CD4-positive, CD25-positive, alpha-beta regulatory T cell (primary cell): ENCODE results near the gene AP3S2. TPM values are rescaled to one million over a fixed set of nuclear protein-coding genes. Genes with fewer than 3 reads are reported as not detected.
"Not testable (repeated sequence)": the region's sequence is repeated elsewhere in the genome, so short reads cannot be mapped to it uniquely, and the experiment has no call there.

Source experiments
- ATAC-seq, 2 donors: fragments of 150-1000 bp; cut with Tn5 transposase; one replicate each; pipeline ENCODE4 v1.10.0; 2021; ENCODE audit warnings: low read depth in 2 of 2, moderate number of reproducible peaks in 2 of 2, moderate library complexity in 1 of 2
- DNase-seq, 3 donors: peaks; one replicate each; pipeline versions ENCODE4 v3.0.0 to v3.0.0-alpha.2; 2012 to 2022; ENCODE audit warnings: mixed read lengths in 1 of 3
- H3K27ac ChIP-seq: one replicate; pipeline ENCODE4 v1.7.0; 2013; ENCODE audit warnings: mild to moderate bottlenecking, low read length; ENCODE audit not compliant: insufficient read depth, poor library complexity, severe bottlenecking
- H3K27me3 ChIP-seq: one replicate; pipeline ENCODE4 v1.7.0; 2013; ENCODE audit warnings: low read length; ENCODE audit not compliant: control insufficient read depth, insufficient read depth
- H3K36me3 ChIP-seq: one replicate; pipeline ENCODE4 v1.7.0; 2013; ENCODE audit warnings: mild to moderate bottlenecking, low read length, moderate library complexity; ENCODE audit not compliant: control insufficient read depth, insufficient read depth
- H3K4me1 ChIP-seq: 2 replicates; pipeline ENCODE4 v1.7.0; 2013; ENCODE audit warnings: mild to moderate bottlenecking, low read length; ENCODE audit not compliant: insufficient read depth, control insufficient read depth, poor library complexity, severe bottlenecking
- H3K4me3 ChIP-seq: one replicate; pipeline ENCODE4 v1.7.0; 2013; ENCODE audit warnings: low read depth, mild to moderate bottlenecking, low read length, moderate library complexity
- H3K9me3 ChIP-seq, 2 experiments: 1 replicate in 1 of 2; 2 replicates in 1 of 2; pipeline ENCODE4 v1.7.0; 2013; ENCODE audit warnings: low read length in 2 of 2, mild to moderate bottlenecking in 1 of 2, moderate library complexity in 1 of 2; ENCODE audit not compliant: control insufficient read depth in 2 of 2
- H3K27ac Mint-ChIP-seq, 3 donors: one replicate each; pipeline ENCODE4 v1.8.0; 2020 to 2022; ENCODE audit warnings: mild to moderate bottlenecking in 3 of 3, mixed read lengths in 3 of 3, moderate library complexity in 2 of 3
- H3K27me3 Mint-ChIP-seq: one replicate; pipeline ENCODE4 v1.8.0; 2022; ENCODE audit warnings: mild to moderate bottlenecking, mixed read lengths
- H3K36me3 Mint-ChIP-seq: one replicate; pipeline ENCODE4 v1.8.0; 2020; ENCODE audit warnings: mixed read lengths
- H3K4me1 Mint-ChIP-seq, 4 donors: one replicate each; pipeline ENCODE4 v1.8.0; 2020 to 2022; ENCODE audit warnings: mixed read lengths in 4 of 4, mild to moderate bottlenecking in 1 of 4
- H3K4me3 Mint-ChIP-seq, 4 donors: one replicate each; pipeline ENCODE4 v1.8.0; 2020 to 2022; ENCODE audit warnings: mild to moderate bottlenecking in 4 of 4, mixed read lengths in 4 of 4, moderate library complexity in 3 of 4
- H3K9me3 Mint-ChIP-seq, 7 donors: one replicate each; pipeline ENCODE4 v1.8.0; 2020 to 2022; ENCODE audit warnings: mixed read lengths in 7 of 7, mild to moderate bottlenecking in 3 of 7, moderate library complexity in 2 of 7
- polyA plus RNA-seq, 4 donors: library from polyadenylated mRNA; unstranded; fragments of 300-500 nt; fragmentation: Illumina TruSeq; gene quantifications; one replicate each; pipeline ENCODE4 v1.2.3, GENCODE V29; 2021
- total RNA-seq: library from RNA; stranded (reverse); gene quantifications from one replicate; pipeline ENCODE4 v1.2.3, GENCODE V29; 2022

Gene AP3S2
- 27.9 TPM for total RNA-seq
- polyA plus RNA-seq = 10 to 100 TPM; 25.4 to 48.5 (median 34.4) TPM

GRCh38 chr15:89893696-89894447 lies at the start of gene AP3S2:
TSS of gene AP3S2 (minus strand) at chr15:89893994. CDS start at chr15:89893949, 45 bp downstream.
- ATAC-seq = peak; percentile 93 to 94
- H3K4me1 Mint-ChIP-seq = peaks cover 15 to 53% (median 34%) of the 10 kb centered on the region in 4 donors

GRCh38 chr15:89939910-89940309 lies 46.1 kb upstream of the AP3S2 start:
- H3K9me3 Mint-ChIP-seq = peaks cover 0 to 2% (median 0%) of the 10 kb centered on the region in 7 donors
- ATAC-seq = no peak
- DNase-seq = no peak
- no peak overlapping the region for H3K27ac Mint-ChIP-seq
- Histone ChIP-seq H3K36me3 (no peaks in the 10 kb centered on the region), H3K27me3 (no peaks in the 10 kb centered on the region), H3K9me3 (no peaks in the 10 kb centered on the region), H3K4me1 (peaks cover 9% of the 10 kb centered on the region), H3K4me3 (no peak overlapping the region), H3K27ac (no peak overlapping the region)
- peaks cover 11 to 18% (median 16%) of the 10 kb centered on the region in 4 donors for H3K4me1 Mint-ChIP-seq
- H3K36me3 Mint-ChIP-seq = no peaks in the 10 kb centered on the region
- H3K4me3 Mint-ChIP-seq = no peak overlapping the region
- H3K27me3 Mint-ChIP-seq = peaks cover 4% of the 10 kb centered on the region

More at GRCh38 chr15:89893696-89894447, at the start of gene AP3S2:
- Histone ChIP-seq H3K27ac (peak within 1 kb of the TSS; percentile 80), H3K9me3 (no peaks in the 10 kb centered on the region), H3K4me1 (peaks cover 40% of the 10 kb centered on the region), H3K36me3 (peaks cover 1% of the 10 kb centered on the region), H3K27me3 (no peaks in the 10 kb centered on the region), H3K4me3 (peak within 1 kb of the TSS; percentile 99)
- Mint-ChIP-seq H3K36me3 (peaks cover 5% of the 10 kb centered on the region), H3K27me3 (peaks cover 15% of the 10 kb centered on the region), H3K4me3 (peak within 1 kb of the TSS; percentile 97 to 100 (median 98)), H3K9me3 (peaks cover 0 to 1% (median 0%) of the 10 kb centered on the region in 7 donors), H3K27ac (peak within 1 kb of the TSS; percentile 93 to 97 (median 95))
- peak; percentile 77 to 96 (median 87) for DNase-seq

GRCh38 chr15:89939377-89939776 lies 45.6 kb upstream of the AP3S2 start:
- not testable (repeated sequence) for H3K4me3 Mint-ChIP-seq, H3K27me3 Mint-ChIP-seq, H3K4me3 ChIP-seq, DNase-seq, H3K27ac Mint-ChIP-seq, H3K27me3 ChIP-seq, H3K27ac ChIP-seq, H3K36me3 Mint-ChIP-seq, H3K4me1 ChIP-seq, H3K36me3 ChIP-seq, H3K9me3 ChIP-seq, H3K9me3 Mint-ChIP-seq, ATAC-seq
- H3K4me1 Mint-ChIP-seq = peaks cover 12 to 18% (median 16%) of the 10 kb centered on the region in 4 donors

- no peaks in the 10 kb centered on the region for H3K9me3 ChIP-seq
- DNase-seq (no peak), ATAC-seq (no peak)
- H3K4me3 ChIP-seq = no peak overlapping the region
- H3K27ac Mint-ChIP-seq = no peak overlapping the region
- H3K36me3 Mint-ChIP-seq = no peaks in the 10 kb centered on the region
- H3K27me3 ChIP-seq = no peaks in the 10 kb centered on the region
- H3K27me3 Mint-ChIP-seq = no peaks in the 10 kb centered on the region
- H3K4me1 Mint-ChIP-seq = peaks cover 10 to 18% (median 16%) of the 10 kb centered on the region in 4 donors
- peaks cover 9% of the 10 kb centered on the region for H3K4me1 ChIP-seq
- no peak overlapping the region for H3K4me3 Mint-ChIP-seq
- no peak overlapping the region for H3K27ac ChIP-seq
- H3K36me3 ChIP-seq = no peaks in the 10 kb centered on the region
- H3K9me3 Mint-ChIP-seq = no peaks in the 10 kb centered on the region
Measured at GRCh38 chr15:89937365-89938350, 43.9 kb upstream of the AP3S2 start.

- Mint-ChIP-seq H3K4me1 (peaks cover 10 to 18% (median 16%) of the 10 kb centered on the region in 4 donors), H3K27me3 (no peaks in the 10 kb centered on the region), H3K27ac (peak overlapping the region in 1 of 3 donors; percentile 74), H3K9me3 (no peaks in the 10 kb centered on the region), H3K4me3 (no peak overlapping the region), H3K36me3 (no peaks in the 10 kb centered on the region)
- Histone ChIP-seq H3K4me3 (no peak overlapping the region), H3K9me3 (no peaks in the 10 kb centered on the region), H3K36me3 (no peaks in the 10 kb centered on the region), H3K27me3 (no peaks in the 10 kb centered on the region), H3K4me1 (peaks cover 9% of the 10 kb centered on the region), H3K27ac (no peak overlapping the region)
- ATAC-seq (no peak), DNase-seq (no peak)
Measured at GRCh38 chr15:89936786-89937265, 43.0 kb upstream of the AP3S2 start.

- no peaks in the 10 kb centered on the region for H3K9me3 ChIP-seq
- Mint-ChIP-seq H3K27ac (peak overlapping the region; percentile 2 to 74 (median 18)), H3K36me3 (no peaks in the 10 kb centered on the region), H3K27me3 (no peaks in the 10 kb centered on the region), H3K4me3 (no peak overlapping the region), H3K9me3 (no peaks in the 10 kb centered on the region), H3K4me1 (peaks cover 10 to 18% (median 16%) of the 10 kb centered on the region in 4 donors)
- H3K36me3 ChIP-seq = no peaks in the 10 kb centered on the region
- H3K4me1 ChIP-seq = peaks cover 9% of the 10 kb centered on the region
- H3K4me3 ChIP-seq = no peak overlapping the region
- no peak overlapping the region for H3K27ac ChIP-seq
- no peaks in the 10 kb centered on the region for H3K27me3 ChIP-seq
- DNase-seq = peak in 2 of 3 donors; percentile 17 to 63
- peak; percentile 37 to 50 for ATAC-seq
Measured at GRCh38 chr15:89936051-89936785, 42.4 kb upstream of the AP3S2 start.

GRCh38 chr15:89932880-89933279 lies 39.1 kb upstream of the AP3S2 start:
- H3K4me1 ChIP-seq = peaks cover 9% of the 10 kb centered on the region
- H3K9me3 ChIP-seq = no peaks in the 10 kb centered on the region
- Mint-ChIP-seq H3K27ac (no peak overlapping the region), H3K27me3 (peaks cover 8% of the 10 kb centered on the region), H3K4me1 (peaks cover 10 to 18% (median 15%) of the 10 kb centered on the region in 4 donors), H3K36me3 (no peaks in the 10 kb centered on the region), H3K4me3 (no peak overlapping the region), H3K9me3 (no peaks in the 10 kb centered on the region)
- no peak overlapping the region for H3K4me3 ChIP-seq
- ATAC-seq (no peak), DNase-seq (no peak)
- H3K27ac ChIP-seq = no peak overlapping the region
- H3K36me3 ChIP-seq = no peaks in the 10 kb centered on the region
- H3K27me3 ChIP-seq = peaks cover 3% of the 10 kb centered on the region
